ENCODE data around the gene FOXD4L3.
"Not testable (repeated sequence)": the region's sequence is repeated elsewhere in the genome, so short reads cannot be mapped to it uniquely, and the experiment has no call there.

GRCh38 chr9:68332122-68332521 is 29.5 kb downstream of the FOXD4L3 start:
- not testable (repeated sequence) for TF ChIP-seq CTCF (conservative IDR thresholded peaks at IDR 0.05); ZFX (IDR thresholded peaks at IDR 0.05)

All from C4-2B (cell line).